Measurements from ENCODE around the gene AKR1B1.

Gene AKR1B1

DNA sequence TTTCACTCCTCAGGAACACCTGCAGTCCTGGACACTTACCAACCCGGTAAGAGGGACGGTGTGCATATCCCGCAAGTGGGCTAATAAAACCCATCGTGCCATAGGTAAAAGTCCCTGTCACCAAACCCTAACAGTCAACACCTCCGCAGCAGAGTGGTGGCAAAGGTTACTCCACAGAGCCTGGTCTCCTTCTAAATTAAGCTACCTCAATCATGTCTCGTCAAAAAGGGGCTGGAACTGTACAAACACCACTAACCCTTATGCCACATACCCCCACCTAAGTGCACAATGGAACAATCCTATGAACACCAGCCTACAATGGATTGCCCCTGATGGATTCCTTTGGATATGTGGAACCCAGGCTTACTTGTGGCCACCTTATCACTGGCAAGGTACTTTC is 9.6 kb upstream of the AKR1B1 start:
- TF ChIP-seq FOXP2 (optimal IDR thresholded peaks at IDR 0.05; ENCODE audit: borderline replicate concordance, extremely low read depth, extremely low read length, insufficient read depth) (no peak), TAF1 (IDR thresholded peaks at IDR 0.05; ENCODE audit: borderline replicate concordance, insufficient read depth, low read length) (no peak), REST (IDR thresholded peaks at IDR 0.05; ENCODE audit: insufficient read depth in 1 of 2, low read depth in 2 of 2, low read length in 2 of 2) (no peak), SIN3A (IDR thresholded peaks at IDR 0.05; ENCODE audit: borderline replicate concordance, insufficient read depth, low read length) (no peak), POLR2AphosphoS5 (IDR thresholded peaks at IDR 0.05; ENCODE audit: low read depth, low read length) (no peak)

- TF ChIP-seq REST (IDR thresholded peaks at IDR 0.05; ENCODE audit: insufficient read depth in 1 of 2, low read depth in 2 of 2, low read length in 2 of 2) = no peak
- TF ChIP-seq SIN3A (IDR thresholded peaks at IDR 0.05; ENCODE audit: borderline replicate concordance, insufficient read depth, low read length) = no peak
- TF ChIP-seq FOXP2 (optimal IDR thresholded peaks at IDR 0.05; ENCODE audit: borderline replicate concordance, extremely low read depth, extremely low read length, insufficient read depth) = no peak
- no peak for TF ChIP-seq TAF1 (IDR thresholded peaks at IDR 0.05; ENCODE audit: borderline replicate concordance, insufficient read depth, low read length)
These were observed 9.2 kb upstream of the AKR1B1 start for GRCh38 chr7:134468054-134468453.

GRCh38 chr7:134465491-134465890 is 6.6 kb upstream of the AKR1B1 start:
- TF ChIP-seq POLR2AphosphoS5 (IDR thresholded peaks at IDR 0.05; ENCODE audit: low read depth, low read length) (no peak), SIN3A (IDR thresholded peaks at IDR 0.05; ENCODE audit: borderline replicate concordance, insufficient read depth, low read length) (no peak), TAF1 (IDR thresholded peaks at IDR 0.05; ENCODE audit: borderline replicate concordance, insufficient read depth, low read length) (no peak), FOXP2 (optimal IDR thresholded peaks at IDR 0.05; ENCODE audit: borderline replicate concordance, extremely low read depth, extremely low read length, insufficient read depth) (no peak), REST (IDR thresholded peaks at IDR 0.05; ENCODE audit: insufficient read depth in 1 of 2, low read depth in 2 of 2, low read length in 2 of 2) (no peak)

- TF ChIP-seq POLR2AphosphoS5 (IDR thresholded peaks at IDR 0.05; ENCODE audit: low read depth, low read length) = no peak
- TF ChIP-seq FOXP2 (optimal IDR thresholded peaks at IDR 0.05; ENCODE audit: borderline replicate concordance, extremely low read depth, extremely low read length, insufficient read depth) = no peak
- no peak for TF ChIP-seq REST (IDR thresholded peaks at IDR 0.05; ENCODE audit: insufficient read depth in 1 of 2, low read depth in 2 of 2, low read length in 2 of 2)
- TF ChIP-seq TAF1 (IDR thresholded peaks at IDR 0.05; ENCODE audit: borderline replicate concordance, insufficient read depth, low read length) = no peak
- no peak for TF ChIP-seq SIN3A (IDR thresholded peaks at IDR 0.05; ENCODE audit: borderline replicate concordance, insufficient read depth, low read length)
These were observed 5.6 kb upstream of the AKR1B1 start for GRCh38 chr7:134464496-134464895.

GRCh38 chr7:134463751-134464150 is 4.9 kb upstream of the AKR1B1 start:
- TF ChIP-seq REST (IDR thresholded peaks at IDR 0.05; ENCODE audit: insufficient read depth in 1 of 2, low read depth in 2 of 2, low read length in 2 of 2) = no peak
